HepG2 (cell line): ENCODE measurements around the gene TADA3. TPM values are rescaled to one million over a fixed set of nuclear protein-coding genes. Genes with fewer than 3 reads are reported as not detected.

Source experiments
- ATF7 ChIP-seq, 2 experiments: fragments of 450-650 bp in 1 of 2; sonication (generic) in 1 of 2; formaldehyde crosslinking in 1 of 2; IDR thresholded peaks; 2 replicates each; pipeline versions ENCODE4 v1.4.0 to v1.6.1; 2016 to 2020; ENCODE audit warnings: antibody characterized with exemption in 1 of 2, mild to moderate bottlenecking in 1 of 2, missing genetic modification reagents in 1 of 2
- HOXA3 ChIP-seq: sonication (generic); formaldehyde crosslinking; IDR thresholded peaks from 2 replicates; pipeline ENCODE4 v1.5.0; 2020; ENCODE audit warnings: missing genetic modification reagents
- HOXA5 ChIP-seq: sonication (generic); formaldehyde crosslinking; IDR thresholded peaks from 2 replicates; pipeline ENCODE4 v1.4.0; 2020; ENCODE audit warnings: missing genetic modification reagents
- KLF13 ChIP-seq: sonication (generic); formaldehyde crosslinking; IDR thresholded peaks from 2 replicates; pipeline ENCODE4 v1.4.0; 2020; ENCODE audit warnings: mild to moderate bottlenecking, missing genetic modification reagents
- SNAPC4 ChIP-seq: sonication (generic); formaldehyde crosslinking; IDR thresholded peaks from 2 replicates; pipeline ENCODE4 v1.4.0; 2020; ENCODE audit warnings: mild to moderate bottlenecking, missing genetic modification reagents
- SP4 ChIP-seq: sonication (generic); formaldehyde crosslinking; IDR thresholded peaks from 2 replicates; pipeline ENCODE4 v1.8.1; 2023; ENCODE audit warnings: mild to moderate bottlenecking, missing genetic modification reagents
- ZBTB39 ChIP-seq: sonication (generic); formaldehyde crosslinking; IDR thresholded peaks from 2 replicates; pipeline ENCODE4 v1.5.0; 2020; ENCODE audit warnings: missing genetic modification reagents
- ZNF230 ChIP-seq: sonication (generic); formaldehyde crosslinking; IDR thresholded peaks from 2 replicates; pipeline ENCODE4 v1.4.0; 2020; ENCODE audit warnings: mild to moderate bottlenecking, missing genetic modification reagents
- ZNF263 ChIP-seq: sonication (generic); formaldehyde crosslinking; IDR thresholded peaks from 2 replicates; pipeline ENCODE4 v1.4.0; 2020; ENCODE audit warnings: missing genetic modification reagents
- ZNF367 ChIP-seq: sonication (generic); formaldehyde crosslinking; IDR thresholded peaks from 2 replicates; pipeline ENCODE4 v1.4.0; 2020; ENCODE audit warnings: missing genetic modification reagents, borderline replicate concordance
- ZNF567 ChIP-seq: sonication (generic); formaldehyde crosslinking; IDR thresholded peaks from 2 replicates; pipeline ENCODE4 v1.8.1; 2023; ENCODE audit warnings: mild to moderate bottlenecking, missing genetic modification reagents, borderline replicate concordance
- ZNF572 ChIP-seq: sonication (generic); formaldehyde crosslinking; IDR thresholded peaks from 2 replicates; pipeline ENCODE4 v1.5.1; 2020; ENCODE audit warnings: mild to moderate bottlenecking, missing genetic modification reagents
- ZNF574 ChIP-seq: sonication (generic); formaldehyde crosslinking; IDR thresholded peaks from 2 replicates; pipeline ENCODE4 v1.4.0; 2020; ENCODE audit warnings: missing genetic modification reagents
- ZNF598 ChIP-seq: sonication (generic); formaldehyde crosslinking; IDR thresholded peaks from 2 replicates; pipeline ENCODE4 v1.5.1; 2020; ENCODE audit warnings: mild to moderate bottlenecking, missing genetic modification reagents, borderline replicate concordance
- ZNF615 ChIP-seq: sonication (generic); formaldehyde crosslinking; IDR thresholded peaks from 2 replicates; pipeline ENCODE4 v1.5.0; 2020; ENCODE audit warnings: mild to moderate bottlenecking, missing genetic modification reagents, borderline replicate concordance
- ZNF704 ChIP-seq: sonication (generic); formaldehyde crosslinking; IDR thresholded peaks from 2 replicates; pipeline ENCODE4 v1.8.1; 2023; ENCODE audit warnings: mild to moderate bottlenecking, inconsistent platforms, moderate library complexity, missing genetic modification reagents, borderline replicate concordance
- polyA plus RNA-seq, 8 experiments: library from polyadenylated mRNA; depleted of rRNA in 3 of 8; stranded (reverse) in 7 of 8; unstranded in 1 of 8; fragments of >200 nt; fragmentation: Illumina TruSeq in 4 of 8; extraction: Trizol in 4 of 8; gene quantifications; 2 replicates each; pipeline versions ENCODE4 v1.2.1 to v1.2.3, GENCODE V29; 2011 to 2016; ENCODE audit warnings: low read depth in 4 of 8, missing spikeins in 1 of 8, mixed read lengths in 1 of 8; ENCODE audit not compliant: insufficient read depth in 1 of 8
- total RNA-seq, 5 experiments: library from RNA; depleted of rRNA; stranded (reverse); fragments of >200 nt; fragmentation: Illumina TruSeq; extraction: Trizol; gene quantifications; 2 replicates each; pipeline ENCODE4 v1.2.3, GENCODE V29; 2016; ENCODE audit warnings: low read depth in 1 of 5

Gene TADA3
- total and polyA plus RNA-seq, 2 of the 13 experiments (the other 11 are each of a cell fraction or from before 2014, with no cell fraction given) = 32.1 to 37.1 TPM

- peak; percentile 82 for TF ChIP-seq SP4
- TF ChIP-seq ZNF574 (CRISPR knock-in tag) = peak; percentile 65; the same call in 1 of the 2 replicates
- TF ChIP-seq ZBTB39 (CRISPR knock-in tag) = no peak
- TF ChIP-seq ATF7 (IDR thresholded peaks at IDR 0.05) = no peak
- no peak for TF ChIP-seq ATF7 (CRISPR knock-in tag; IDR thresholded peaks at IDR 0.05)
- peak; percentile 75; the same call in 1 of the 2 replicates for TF ChIP-seq KLF13 (CRISPR knock-in tag)
- 0 out of 2 replicates have a peak, but pooled peaks have one; percentile 20 for TF ChIP-seq ZNF704 (CRISPR knock-in tag)
- 0 out of 2 replicates have a peak, but pooled peaks have one; percentile 13 for TF ChIP-seq ZNF598 (CRISPR knock-in tag)
- no peak for TF ChIP-seq ZNF367
- 0 out of 2 replicates have a peak, but pooled peaks have one; percentile 67 for TF ChIP-seq ZNF567
- TF ChIP-seq SNAPC4 (CRISPR knock-in tag) = 0 out of 2 replicates have a peak, but pooled peaks have one; percentile 24
- TF ChIP-seq ZNF615 (CRISPR knock-in tag) = no peak
- peak; percentile 66; the same call in 1 of the 2 replicates for TF ChIP-seq ZNF230 (CRISPR knock-in tag)
- TF ChIP-seq ZNF263 (CRISPR knock-in tag) = no peak
- TF ChIP-seq HOXA3 (CRISPR knock-in tag) = no peak; the same call in 1 of the 2 replicates
- peak; percentile 29; the same call in 1 of the 2 replicates for TF ChIP-seq HOXA5 (CRISPR knock-in tag)
- TF ChIP-seq ZNF572 (CRISPR knock-in tag) = no peak
Measured at GRCh38 chr3:9749645-9750555, 42.4 kb downstream of the TADA3 start, which contains the start of gene OGG1 (continued).
